Esophagus (tissue), 2 donors: ENCODE results near the gene TMEM271. TPM values are rescaled to one million over a fixed set of nuclear protein-coding genes. Genes with fewer than 3 reads are reported as not detected.

Experiments
- H3K27ac ChIP-seq, 2 donors: one replicate each; pipeline ENCODE4 v1.5.1; 2013; ENCODE audit warnings: low read depth in 2 of 2, mild to moderate bottlenecking in 2 of 2, inconsistent platforms in 1 of 2, low read length in 1 of 2, moderate library complexity in 1 of 2
- H3K27me3 ChIP-seq, 2 donors: one replicate each; pipeline ENCODE4 v1.6.1; 2013; ENCODE audit warnings: low read length in 2 of 2, control low read depth in 1 of 2, mild to moderate bottlenecking in 1 of 2; ENCODE audit not compliant: insufficient read depth in 2 of 2, control insufficient read depth in 1 of 2
- H3K36me3 ChIP-seq, 2 donors: one replicate each; pipeline ENCODE4 v1.6.1; 2013; ENCODE audit warnings: low read length in 1 of 2; ENCODE audit not compliant: control insufficient read depth in 2 of 2, insufficient read depth in 2 of 2
- H3K4me1 ChIP-seq, 2 donors: one replicate each; pipeline ENCODE4 v1.6.1; 2013; ENCODE audit warnings: low read length in 1 of 2; ENCODE audit not compliant: control insufficient read depth in 2 of 2, insufficient read depth in 2 of 2
- H3K4me3 ChIP-seq, 2 donors: one replicate each; pipeline ENCODE4 v1.5.1; 2013; ENCODE audit warnings: low read length in 2 of 2, mild to moderate bottlenecking in 2 of 2, low read depth in 1 of 2, moderate library complexity in 1 of 2
- H3K9me3 ChIP-seq, 2 donors: one replicate each; pipeline ENCODE4 v1.6.1; 2013; ENCODE audit warnings: mild to moderate bottlenecking in 2 of 2, low read depth in 1 of 2, low read length in 1 of 2, moderate library complexity in 1 of 2; ENCODE audit not compliant: control insufficient read depth in 2 of 2, insufficient read depth in 1 of 2
- WGBS, 2 donors: extraction: QIAGEN DNeasy Blood & Tissue Kit; methylation state at CpG; one replicate each; pipeline ENCODE4 v1.1.7; 2013; 5-methylcytosine and 5-hydroxymethylcytosine counted together
- polyA plus RNA-seq, 2 donors: library from polyadenylated mRNA; stranded (reverse); fragments of 200-250 nt; gene quantifications; one replicate each; pipeline ENCODE4 v1.2.3, GENCODE V29; 2013
- donor health status: healthy with polysubstance abuse.
- donor health status: Bipolar disorder and iron deficiency.

Gene TMEM271
- polyA plus RNA-seq: under 1 TPM; 0.08 TPM

GRCh38 chr4:576245-576821 is at the start of gene TMEM271:
TMEM271 (minus strand) TSS chr4:576295; CDS start chr4:576062, 233 bp downstream.
- Histone ChIP-seq H3K4me3 (peak within 1 kb of the TSS; percentile 12 to 15), H3K9me3 (peaks cover 0 to 7% of the 10 kb centered on the region in 2 donors), H3K27me3 (peaks cover 0 to 10% of the 10 kb centered on the region in 2 donors), H3K36me3 (no peaks in the 10 kb centered on the region), H3K4me1 (peaks cover 14 to 15% of the 10 kb centered on the region in 2 donors), H3K27ac (no peak within 1 kb of the TSS)
- 0 to 3% methylated on average over 25 to 51 of the region's 60 CpGs for WGBS, 2 donors

- Histone ChIP-seq H3K27ac (no peak overlapping the region), H3K27me3 (no peaks in the 10 kb centered on the region), H3K9me3 (no peaks in the 10 kb centered on the region), H3K4me1 (no peaks in the 10 kb centered on the region), H3K4me3 (no peak overlapping the region), H3K36me3 (no peaks in the 10 kb centered on the region)
- 90 to 93% methylated on average over 39 of the region's 39 CpGs for WGBS, 2 donors
Measured at GRCh38 chr4:625631-626161, 49.6 kb upstream of the TMEM271 start.

- H3K9me3 ChIP-seq: no peaks in the 10 kb centered on the region
- WGBS, 2 donors: 73 to 76% methylated on average over 21 of the region's 21 CpGs
- H3K36me3 ChIP-seq: no peaks in the 10 kb centered on the region
- H3K27me3 ChIP-seq: no peaks in the 10 kb centered on the region
- no peak within 1 kb of the TSS for H3K4me3 ChIP-seq
- H3K27ac ChIP-seq: no peak within 1 kb of the TSS
- no peaks in the 10 kb centered on the region for H3K4me1 ChIP-seq
Measured at GRCh38 chr4:624705-625590, 48.9 kb upstream of the TMEM271 start, which contains the start of gene PDE6B. PDE6B (plus strand) TSS chr4:625573; CDS start chr4:625627, 54 bp downstream.

GRCh38 chr4:623914-624566 is 47.9 kb upstream of the TMEM271 start:
- 62 to 63% methylated on average over 26 to 29 of the region's 29 CpGs for WGBS, 2 donors
- H3K36me3 ChIP-seq: no peaks in the 10 kb centered on the region
- H3K27ac ChIP-seq: no peak overlapping the region
- no peaks in the 10 kb centered on the region for H3K27me3 ChIP-seq
- H3K9me3 ChIP-seq: no peaks in the 10 kb centered on the region
- H3K4me1 ChIP-seq: no peaks in the 10 kb centered on the region
- H3K4me3 ChIP-seq: no peak overlapping the region

GRCh38 chr4:622996-623913 is 47.2 kb upstream of the TMEM271 start:
- no peaks in the 10 kb centered on the region for H3K27me3 ChIP-seq
- 73 to 79% methylated on average over 24 of the region's 24 CpGs for WGBS, 2 donors
- H3K9me3 ChIP-seq: no peaks in the 10 kb centered on the region
- no peaks in the 10 kb centered on the region for H3K36me3 ChIP-seq
- H3K4me1 ChIP-seq: no peaks in the 10 kb centered on the region
- no peak overlapping the region for H3K4me3 ChIP-seq
- no peak overlapping the region for H3K27ac ChIP-seq

GRCh38 chr4:622071-622995 is 46.2 kb upstream of the TMEM271 start:
- Histone ChIP-seq H3K9me3 (no peaks in the 10 kb centered on the region), H3K27me3 (no peaks in the 10 kb centered on the region)
- 82 to 86% methylated on average over 22 of the region's 22 CpGs for WGBS, 2 donors

GRCh38 chr4:621296-622070 is 45.4 kb upstream of the TMEM271 start:
- no peak overlapping the region for H3K4me3 ChIP-seq
- H3K9me3 ChIP-seq: no peaks in the 10 kb centered on the region
- H3K4me1 ChIP-seq: no peaks in the 10 kb centered on the region
- 76 to 82% methylated on average over 22 of the region's 22 CpGs for WGBS, 2 donors
- no peaks in the 10 kb centered on the region for H3K36me3 ChIP-seq
- no peak overlapping the region for H3K27ac ChIP-seq
- H3K27me3 ChIP-seq: no peaks in the 10 kb centered on the region

More at GRCh38 chr4:622071-622995, 46.2 kb upstream of the TMEM271 start:
- Histone ChIP-seq H3K4me1 (no peaks in the 10 kb centered on the region), H3K27ac (no peak overlapping the region), H3K4me3 (no peak overlapping the region), H3K36me3 (no peaks in the 10 kb centered on the region)

GRCh38 chr4:620851-621261 is 44.8 kb upstream of the TMEM271 start:
- WGBS, 2 donors: 87 to 90% methylated on average over 19 of the region's 19 CpGs
- no peaks in the 10 kb centered on the region for H3K27me3 ChIP-seq
- no peak overlapping the region for H3K27ac ChIP-seq
- H3K36me3 ChIP-seq: no peaks in the 10 kb centered on the region
- no peaks in the 10 kb centered on the region for H3K4me1 ChIP-seq
- H3K4me3 ChIP-seq: no peak overlapping the region
- H3K9me3 ChIP-seq: no peaks in the 10 kb centered on the region
